Dermis blood vessel endothelial cell (primary cell): ENCODE data around the gene SCYGR1. TPM values are rescaled to one million over a fixed set of nuclear protein-coding genes. Genes with fewer than 3 reads are reported as not detected.
"Not testable (repeated sequence)": the region's sequence is repeated elsewhere in the genome, so short reads cannot be mapped to it uniquely, and the experiment has no call there.

Experiments used
- DNase-seq: peaks from one replicate; pipeline ENCODE4 v3.0.0; 2010
- total RNA-seq: library from RNA; depleted of rRNA; stranded (reverse); fragments of >200 nt; gene quantifications from 2 replicates; pipeline ENCODE4 v1.2.3, GENCODE V29; 2014

SCYGR1 gene
- total RNA-seq, 1 donor from 2014 or later: not detected

- DNase-seq: no peak
Measured at GRCh38 chr2:227368574-227368973, 19.2 kb downstream of the SCYGR1 start.

GRCh38 chr2:227367427-227367795 is 20.3 kb downstream of the SCYGR1 start:
- DNase-seq: no peak

GRCh38 chr2:227366769-227367426 is 20.9 kb downstream of the SCYGR1 start:
- no peak for DNase-seq

GRCh38 chr2:227365833-227366232 is 21.9 kb downstream of the SCYGR1 start:
- DNase-seq: no peak

- not testable (repeated sequence) for DNase-seq
Measured at GRCh38 chr2:227364585-227365263, 23.0 kb downstream of the SCYGR1 start.

- no peak for DNase-seq
Measured at GRCh38 chr2:227363756-227364155, 24.0 kb downstream of the SCYGR1 start.

GRCh38 chr2:227360351-227360750 is 27.4 kb downstream of the SCYGR1 start:
- no peak for DNase-seq

- no peak for DNase-seq
Measured at GRCh38 chr2:227351639-227352038, 36.1 kb downstream of the SCYGR1 start.

- DNase-seq: no peak
Measured at GRCh38 chr2:227349989-227350612, 37.6 kb downstream of the SCYGR1 start.

GRCh38 chr2:227348324-227348723 is 39.4 kb downstream of the SCYGR1 start:
- no peak for DNase-seq

- DNase-seq: no peak
Measured at GRCh38 chr2:227347117-227347516, 40.6 kb downstream of the SCYGR1 start.

GRCh38 chr2:227344231-227344630 is 43.5 kb downstream of the SCYGR1 start:
- no peak for DNase-seq

GRCh38 chr2:227341553-227341952 is 46.2 kb downstream of the SCYGR1 start:
- no peak for DNase-seq

GRCh38 chr2:227340106-227340505 is 47.6 kb downstream of the SCYGR1 start:
- DNase-seq: no peak

- DNase-seq: no peak
Measured at GRCh38 chr2:227339098-227339599, 48.6 kb downstream of the SCYGR1 start.

Other genes with a start within 250 kb of the SCYGR1 start
- 0.05 and 0.17 TPM in 2 replicates for gene COL4A4, start 223.7 kb downstream of the SCYGR1 start, total RNA-seq
- under 0.01 TPM in 2 replicates for gene COL4A3, start 223.3 kb downstream of the SCYGR1 start, total RNA-seq
- gene MFF, start 62.7 kb downstream of the SCYGR1 start, total RNA-seq: 54.8 and 64.2 TPM in 2 replicates
- not detected in 2 replicates for gene TM4SF20, start 8.6 kb downstream of the SCYGR1 start, total RNA-seq
- 45.9 and 74.0 TPM in 2 replicates for gene AGFG1, start 84.2 kb upstream of the SCYGR1 start, total RNA-seq
- gene SCYGR2, start 210.9 kb upstream of the SCYGR1 start, total RNA-seq: not detected in 2 replicates
- not detected in 2 replicates for gene SCYGR3, start 226.9 kb upstream of the SCYGR1 start, total RNA-seq
- not detected in 2 replicates for gene SCYGR4, start 229.5 kb upstream of the SCYGR1 start, total RNA-seq